Astrocyte (in vitro differentiated cells and primary cell): Measurements from ENCODE around the gene SAMD4A. TPM values are rescaled to one million over a fixed set of nuclear protein-coding genes. Genes with fewer than 3 reads are reported as not detected.

Experiments
- DNase-seq: peaks from one replicate; pipeline ENCODE4 v3.0.0-alpha.2; 2010; ENCODE audit warnings: low read depth
- FAIRE-seq: peaks from 2 replicates; lab custom pipeline; 2011; peaks lifted over from hg19 to GRCh38; lab: Jason Lieb, UNC
- H2AFZ ChIP-seq: 2 replicates; pipeline ENCODE4 v1.6.0; 2012; ENCODE audit warnings: low read depth, low read length, inconsistent platforms
- H3K27ac ChIP-seq: 2 replicates; pipeline ENCODE4 v1.5.1; 2011; ENCODE audit warnings: low read depth, low read length, inconsistent platforms
- H3K27me3 ChIP-seq: 2 replicates; pipeline ENCODE4 v1.6.0; 2011; ENCODE audit warnings: low read length, inconsistent platforms; ENCODE audit not compliant: insufficient read depth
- H3K36me3 ChIP-seq: 2 replicates; pipeline ENCODE4 v1.5.1; 2011; ENCODE audit warnings: low read length, inconsistent platforms; ENCODE audit not compliant: insufficient read depth
- H3K4me1 ChIP-seq: 2 replicates; pipeline ENCODE4 v1.5.1; 2011; ENCODE audit warnings: low read length, inconsistent platforms; ENCODE audit not compliant: insufficient read depth
- H3K4me2 ChIP-seq: 2 replicates; pipeline ENCODE4 v1.6.0; 2012; ENCODE audit warnings: low read length, inconsistent platforms
- H3K4me3 ChIP-seq: 2 replicates; pipeline ENCODE4 v1.5.1; 2011; ENCODE audit warnings: low read depth, mild to moderate bottlenecking, low read length, inconsistent platforms; ENCODE audit not compliant: insufficient read depth
- H3K79me2 ChIP-seq: 2 replicates; pipeline ENCODE4 v1.6.0; 2012; ENCODE audit warnings: mild to moderate bottlenecking, low read length, inconsistent platforms; ENCODE audit not compliant: insufficient read depth
- H3K9ac ChIP-seq: 2 replicates; pipeline ENCODE4 v1.6.0; 2012; ENCODE audit warnings: mild to moderate bottlenecking, low read length, inconsistent platforms
- H3K9me3 ChIP-seq: 2 replicates; pipeline ENCODE4 v1.5.1; 2012; ENCODE audit warnings: low read depth, mild to moderate bottlenecking, low read length, inconsistent platforms; ENCODE audit not compliant: insufficient read depth
- H4K20me1 ChIP-seq: 2 replicates; pipeline ENCODE4 v1.6.0; 2012; ENCODE audit warnings: low read length, inconsistent platforms; ENCODE audit not compliant: insufficient read depth
- H3K27ac Mint-ChIP-seq: one replicate; pipeline ENCODE4 v1.8.0; 2021; ENCODE audit warnings: mild to moderate bottlenecking, mixed read lengths; ENCODE audit not compliant: unreplicated experiment
- H3K27me3 Mint-ChIP-seq: one replicate; pipeline ENCODE4 v1.8.0; 2021; ENCODE audit warnings: low read depth, mixed read lengths; ENCODE audit not compliant: unreplicated experiment
- H3K36me3 Mint-ChIP-seq: one replicate; pipeline ENCODE4 v1.8.0; 2021; ENCODE audit warnings: low read depth, mixed read lengths; ENCODE audit not compliant: unreplicated experiment
- H3K4me1 Mint-ChIP-seq: one replicate; pipeline ENCODE4 v1.8.0; 2021; ENCODE audit warnings: low read depth, mixed read lengths; ENCODE audit not compliant: unreplicated experiment
- H3K4me3 Mint-ChIP-seq: one replicate; pipeline ENCODE4 v1.8.0; 2021; ENCODE audit warnings: mild to moderate bottlenecking, moderate library complexity, mixed read lengths; ENCODE audit not compliant: unreplicated experiment
- H3K9me3 Mint-ChIP-seq: one replicate; pipeline ENCODE4 v1.8.0; 2021; ENCODE audit warnings: mild to moderate bottlenecking, mixed read lengths; ENCODE audit not compliant: unreplicated experiment
- EZH2 ChIP-seq: IDR thresholded peaks from 2 replicates; pipeline ENCODE4 v1.6.1; 2012; ENCODE audit warnings: mild to moderate bottlenecking, low read length, inconsistent platforms; ENCODE audit not compliant: insufficient read depth
- total RNA-seq: library from RNA; stranded (reverse); gene quantifications from 2 replicates; pipeline ENCODE4 v1.2.1, GENCODE V29; 2021
- TF ChIP-seq, protein P1 (sequence below): IDR thresholded peaks from 2 replicates; pipeline ENCODE4 v1.5.1; 2011; ENCODE audit warnings: low read depth, mild to moderate bottlenecking, inconsistent platforms, low read length, moderate library complexity; ENCODE audit not compliant: insufficient read depth

Gene SAMD4A
- total RNA-seq, 1 donor from 2014 or later = 68.2 TPM

- Mint-ChIP-seq H3K27ac (no peak overlapping the region), H3K27me3 (no peaks in the 10 kb centered on the region), H3K36me3 (peaks cover 62% of the 10 kb centered on the region), H3K4me1 (peaks cover 14% of the 10 kb centered on the region), H3K4me3 (peak overlapping the region; percentile 41), H3K9me3 (no peaks in the 10 kb centered on the region)
- Histone ChIP-seq H3K4me3 (no peak overlapping the region), H3K4me1 (peaks cover 6% of the 10 kb centered on the region), H3K9ac (no peak overlapping the region), H4K20me1 (peaks cover 7% of the 10 kb centered on the region), H3K9me3 (no peaks in the 10 kb centered on the region), H3K27ac (no peak overlapping the region), H3K4me2 (no peak overlapping the region), H3K27me3 (no peaks in the 10 kb centered on the region), H2AFZ (no peak overlapping the region), H3K79me2 (no peaks in the 10 kb centered on the region), H3K36me3 (peaks cover 20% of the 10 kb centered on the region)
- DNase-seq = no peak
- no peak for FAIRE-seq
- TF ChIP-seq EZH2 = no peak
- TF ChIP-seq, protein P1, sequence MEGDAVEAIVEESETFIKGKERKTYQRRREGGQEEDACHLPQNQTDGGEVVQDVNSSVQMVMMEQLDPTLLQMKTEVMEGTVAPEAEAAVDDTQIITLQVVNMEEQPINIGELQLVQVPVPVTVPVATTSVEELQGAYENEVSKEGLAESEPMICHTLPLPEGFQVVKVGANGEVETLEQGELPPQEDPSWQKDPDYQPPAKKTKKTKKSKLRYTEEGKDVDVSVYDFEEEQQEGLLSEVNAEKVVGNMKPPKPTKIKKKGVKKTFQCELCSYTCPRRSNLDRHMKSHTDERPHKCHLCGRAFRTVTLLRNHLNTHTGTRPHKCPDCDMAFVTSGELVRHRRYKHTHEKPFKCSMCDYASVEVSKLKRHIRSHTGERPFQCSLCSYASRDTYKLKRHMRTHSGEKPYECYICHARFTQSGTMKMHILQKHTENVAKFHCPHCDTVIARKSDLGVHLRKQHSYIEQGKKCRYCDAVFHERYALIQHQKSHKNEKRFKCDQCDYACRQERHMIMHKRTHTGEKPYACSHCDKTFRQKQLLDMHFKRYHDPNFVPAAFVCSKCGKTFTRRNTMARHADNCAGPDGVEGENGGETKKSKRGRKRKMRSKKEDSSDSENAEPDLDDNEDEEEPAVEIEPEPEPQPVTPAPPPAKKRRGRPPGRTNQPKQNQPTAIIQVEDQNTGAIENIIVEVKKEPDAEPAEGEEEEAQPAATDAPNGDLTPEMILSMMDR = no peak
Observed at GRCh38 chr14:54756656-54757392, 189.9 kb downstream of the SAMD4A start.

DNA sequence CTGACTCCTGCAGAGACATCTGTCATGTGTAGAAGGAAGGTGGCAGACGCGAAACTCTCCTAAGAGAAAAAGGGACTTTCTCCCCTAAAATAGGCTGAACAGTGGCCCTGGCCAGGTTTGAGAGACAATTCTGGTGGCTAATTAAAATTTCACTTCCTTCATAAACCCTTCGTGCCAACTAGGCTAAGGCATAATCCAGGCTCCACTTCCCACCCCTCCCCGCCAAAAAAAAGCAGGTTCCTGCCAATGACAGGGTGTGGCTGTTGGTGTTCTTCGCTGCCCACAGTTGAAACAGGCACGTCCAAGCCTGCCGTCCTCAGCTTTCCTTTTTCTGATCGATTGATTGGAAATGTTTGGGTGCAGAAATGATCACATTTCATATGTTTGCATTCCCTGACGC is 191.1 kb downstream of the SAMD4A start:
- Mint-ChIP-seq H3K27ac (peak overlapping the region; percentile 34), H3K36me3 (peaks cover 60% of the 10 kb centered on the region), H3K4me1 (peaks cover 22% of the 10 kb centered on the region), H3K27me3 (no peaks in the 10 kb centered on the region), H3K4me3 (no peak overlapping the region), H3K9me3 (no peaks in the 10 kb centered on the region)
- no peak overlapping the region for H3K9ac ChIP-seq
- H3K4me1 ChIP-seq = peaks cover 13% of the 10 kb centered on the region
- no peak overlapping the region for H3K27ac ChIP-seq
- no peak overlapping the region for H3K4me3 ChIP-seq
- H3K4me2 ChIP-seq = no peak overlapping the region
- H2AFZ ChIP-seq = no peak overlapping the region
- peaks cover 16% of the 10 kb centered on the region for H3K36me3 ChIP-seq
- H3K27me3 ChIP-seq = no peaks in the 10 kb centered on the region
- no peaks in the 10 kb centered on the region for H3K9me3 ChIP-seq
- no peaks in the 10 kb centered on the region for H3K79me2 ChIP-seq
- DNase-seq (no peak), FAIRE-seq (no peak)
- no peak for TF ChIP-seq EZH2
- TF ChIP-seq, protein P1 = no peak
- H4K20me1 ChIP-seq = peaks cover 7% of the 10 kb centered on the region

GRCh38 chr14:54759982-54760585 is 193.2 kb downstream of the SAMD4A start:
- H3K36me3 Mint-ChIP-seq = peaks cover 63% of the 10 kb centered on the region

More at GRCh38 chr14:54759982-54760585, 193.2 kb downstream of the SAMD4A start:
- TF ChIP-seq EZH2 = no peak
- H3K4me3 ChIP-seq = no peak overlapping the region
- Mint-ChIP-seq H3K4me3 (no peak overlapping the region), H3K27me3 (no peaks in the 10 kb centered on the region), H3K4me1 (peaks cover 40% of the 10 kb centered on the region), H3K27ac (no peak overlapping the region), H3K9me3 (no peaks in the 10 kb centered on the region)
- H3K9ac ChIP-seq = no peak overlapping the region
- peaks cover 22% of the 10 kb centered on the region for H3K36me3 ChIP-seq
- H2AFZ ChIP-seq = no peak overlapping the region
- peaks cover 13% of the 10 kb centered on the region for H3K4me1 ChIP-seq
- H3K4me2 ChIP-seq = no peak overlapping the region
- no peaks in the 10 kb centered on the region for H3K9me3 ChIP-seq
- no peaks in the 10 kb centered on the region for H3K27me3 ChIP-seq
- peaks cover 7% of the 10 kb centered on the region for H4K20me1 ChIP-seq
- FAIRE-seq (no peak), DNase-seq (no peak)
- H3K27ac ChIP-seq = no peak overlapping the region
- no peaks in the 10 kb centered on the region for H3K79me2 ChIP-seq
